NB4 (cell line): Measurements from ENCODE around the gene PCDH10.

ENCODE experiments used
- DNase-seq: peaks from one replicate; pipeline ENCODE4 v3.0.0; 2010; ENCODE audit warnings: low read depth
- H3K4me3 ChIP-seq: one replicate; pipeline ENCODE4 v1.5.1; 2011; ENCODE audit warnings: mild to moderate bottlenecking, low read depth, low read length, moderate library complexity
- MAX ChIP-seq: IDR thresholded peaks from 2 replicates; pipeline ENCODE4 v1.6.1; 2011; ENCODE audit warnings: low read depth, low read length
- MYC ChIP-seq: IDR thresholded peaks from 2 replicates; pipeline ENCODE4 v1.6.1; 2011; ENCODE audit warnings: low read depth, low read length
- POLR2A ChIP-seq: IDR thresholded peaks from 2 replicates; pipeline ENCODE4 v1.6.1; 2011; ENCODE audit warnings: mild to moderate bottlenecking; ENCODE audit not compliant: insufficient read length; ENCODE audit errors: extremely low read depth
- TF ChIP-seq, protein P1 (sequence below): IDR thresholded peaks from one replicate; pipeline ENCODE4 v1.5.1; 2012; ENCODE audit warnings: low read depth, low read length

PCDH10 gene

DNA sequence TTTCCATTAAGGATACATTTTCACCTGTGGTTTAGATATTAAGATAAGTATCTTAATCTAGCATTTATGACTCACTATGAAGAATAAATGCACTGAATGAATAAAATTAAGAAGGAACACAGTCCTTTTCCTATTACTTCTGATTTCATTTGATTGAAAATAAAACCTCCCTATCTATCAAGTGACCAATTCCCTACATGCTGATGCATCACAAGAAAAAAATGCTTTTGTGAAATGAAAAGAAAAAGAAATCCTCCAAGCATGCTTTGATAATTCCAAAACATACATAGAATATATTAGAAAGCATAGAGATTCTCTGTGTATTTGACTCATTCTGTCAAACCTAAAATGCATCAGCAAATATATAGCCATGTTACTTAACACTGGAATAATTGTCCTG, 37.1 kb downstream of the PCDH10 start:
- TF ChIP-seq, protein P1, sequence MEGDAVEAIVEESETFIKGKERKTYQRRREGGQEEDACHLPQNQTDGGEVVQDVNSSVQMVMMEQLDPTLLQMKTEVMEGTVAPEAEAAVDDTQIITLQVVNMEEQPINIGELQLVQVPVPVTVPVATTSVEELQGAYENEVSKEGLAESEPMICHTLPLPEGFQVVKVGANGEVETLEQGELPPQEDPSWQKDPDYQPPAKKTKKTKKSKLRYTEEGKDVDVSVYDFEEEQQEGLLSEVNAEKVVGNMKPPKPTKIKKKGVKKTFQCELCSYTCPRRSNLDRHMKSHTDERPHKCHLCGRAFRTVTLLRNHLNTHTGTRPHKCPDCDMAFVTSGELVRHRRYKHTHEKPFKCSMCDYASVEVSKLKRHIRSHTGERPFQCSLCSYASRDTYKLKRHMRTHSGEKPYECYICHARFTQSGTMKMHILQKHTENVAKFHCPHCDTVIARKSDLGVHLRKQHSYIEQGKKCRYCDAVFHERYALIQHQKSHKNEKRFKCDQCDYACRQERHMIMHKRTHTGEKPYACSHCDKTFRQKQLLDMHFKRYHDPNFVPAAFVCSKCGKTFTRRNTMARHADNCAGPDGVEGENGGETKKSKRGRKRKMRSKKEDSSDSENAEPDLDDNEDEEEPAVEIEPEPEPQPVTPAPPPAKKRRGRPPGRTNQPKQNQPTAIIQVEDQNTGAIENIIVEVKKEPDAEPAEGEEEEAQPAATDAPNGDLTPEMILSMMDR = no peak
- TF ChIP-seq MYC (no peak), POLR2A (no peak), MAX (no peak)
- no peak for DNase-seq
- H3K4me3 ChIP-seq = no peak overlapping the region

GRCh38 chr4:133186845-133187244, 37.8 kb downstream of the PCDH10 start:
- TF ChIP-seq MAX = no peak
- TF ChIP-seq, protein P1 = no peak
- no peak for TF ChIP-seq MYC
- no peak for TF ChIP-seq POLR2A
- H3K4me3 ChIP-seq = no peak overlapping the region
- DNase-seq = no peak

GRCh38 chr4:133188433-133189146, 39.5 kb downstream of the PCDH10 start:
- H3K4me3 ChIP-seq = no peak overlapping the region
- TF ChIP-seq MYC (no peak), MAX (no peak), POLR2A (no peak)
- TF ChIP-seq, protein P1 = no peak
- no peak for DNase-seq

DNA sequence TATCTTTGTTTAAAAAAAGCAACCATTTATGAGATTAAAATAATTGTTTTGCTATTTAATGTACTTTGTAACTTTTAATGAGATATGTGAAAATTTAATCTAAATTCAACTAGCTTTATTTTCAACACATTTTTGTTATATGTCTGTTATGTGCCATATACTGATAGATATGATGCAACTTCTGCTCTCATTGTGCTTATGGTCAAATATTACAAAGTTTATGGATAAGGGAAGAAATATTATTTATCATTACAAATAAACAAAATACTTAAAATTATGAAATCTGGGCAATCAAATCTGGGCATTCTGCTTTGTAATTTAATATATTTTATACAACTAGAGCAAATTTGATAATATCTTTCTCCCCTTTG, 40.0 kb downstream of the PCDH10 start:
- no peak for DNase-seq
- TF ChIP-seq MAX (no peak), MYC (no peak), POLR2A (no peak)
- TF ChIP-seq, protein P1 = no peak
- H3K4me3 ChIP-seq = no peak overlapping the region

- DNase-seq = no peak
- TF ChIP-seq MAX = no peak
- no peak for TF ChIP-seq MYC
- TF ChIP-seq POLR2A = no peak
- no peak overlapping the region for H3K4me3 ChIP-seq
Measured at GRCh38 chr4:133190098-133190497, 41.0 kb downstream of the PCDH10 start.

DNA sequence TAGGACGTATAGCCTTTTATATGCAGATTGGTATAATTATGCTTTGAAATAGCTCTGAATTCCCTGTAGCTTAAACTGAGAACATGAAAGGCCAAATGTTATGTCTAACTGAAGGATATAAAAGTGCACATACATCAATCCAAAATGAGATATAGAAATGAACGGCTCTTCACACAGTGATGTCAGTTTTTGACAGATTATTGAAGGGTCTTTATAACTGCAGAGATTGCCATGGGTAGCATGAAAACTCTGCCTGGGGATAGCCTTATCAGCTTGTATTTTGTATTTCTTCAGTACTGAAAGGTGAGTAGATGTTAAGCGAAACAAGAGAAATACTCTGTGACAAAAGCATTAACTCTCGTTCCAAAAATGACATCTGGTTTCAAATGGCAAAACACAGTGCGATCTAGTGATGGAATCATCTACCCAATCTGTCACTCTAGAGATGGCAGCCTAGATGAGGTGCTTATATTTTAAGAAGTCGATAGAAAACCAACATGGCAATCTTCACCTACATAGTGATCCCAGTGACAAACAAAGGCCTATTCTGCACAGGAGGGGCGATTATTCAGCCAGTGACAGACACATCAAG, 59.7 kb downstream of the PCDH10 start:
- DNase-seq = no peak

More for the DNA sequence above, 59.7 kb downstream of the PCDH10 start:
- H3K4me3 ChIP-seq = no peak overlapping the region
- TF ChIP-seq MYC (no peak), MAX (no peak)
- TF ChIP-seq, protein P1 = no peak
